Transverse colon (tissue), 4 donors: ENCODE measurements around the gene MKI67. TPM values are rescaled to one million over a fixed set of nuclear protein-coding genes. Genes with fewer than 3 reads are reported as not detected.

ENCODE experiments used
- DNase-seq: peaks from one replicate; pipeline ENCODE4 v3.0.0-alpha.2; 2019
- H3K27ac ChIP-seq, 4 donors: fragments of 200-600 bp; sonication (generic); 2 replicates each; pipeline ENCODE4 v1.5.1; 2016 to 2018; ENCODE audit warnings: inconsistent platforms in 4 of 4
- H3K27me3 ChIP-seq: fragments of 200-600 bp; sonication (generic); 2 replicates; pipeline ENCODE4 v1.5.1; 2017; ENCODE audit warnings: inconsistent platforms
- H3K36me3 ChIP-seq, 4 donors: fragments of 200-600 bp; sonication (generic); 2 replicates each; pipeline ENCODE4 v1.5.1; 2017 to 2019; ENCODE audit warnings: inconsistent platforms in 4 of 4
- H3K4me1 ChIP-seq, 4 donors: fragments of 200-600 bp; sonication (generic); 2 replicates each; pipeline ENCODE4 v1.5.1; 2017 to 2020; ENCODE audit warnings: inconsistent platforms in 4 of 4
- H3K4me3 ChIP-seq, 4 donors: fragments of 200-600 bp; sonication (generic); 1 replicate in 1 of 4; 2 replicates in 3 of 4; pipeline versions ENCODE4 v1.5.1 to v1.6.1; 2017 to 2019; ENCODE audit warnings: inconsistent platforms in 4 of 4
- H3K9me3 ChIP-seq, 2 donors: fragments of 200-600 bp; sonication (generic); 2 replicates each; pipeline ENCODE4 v1.5.1; 2017 to 2019; ENCODE audit warnings: inconsistent platforms in 2 of 2
- EP300 ChIP-seq: sonication (generic); formaldehyde crosslinking; IDR thresholded peaks from one replicate; pipeline ENCODE4 v1.6.1; 2017; ENCODE audit warnings: antibody characterized with exemption, low read depth
- POLR2A ChIP-seq: fragments of 450-650 bp; IDR thresholded peaks from one replicate; pipeline ENCODE4 v1.6.1; 2016; ENCODE audit warnings: antibody characterized with exemption, mild to moderate bottlenecking, moderate library complexity
- POLR2AphosphoS5 ChIP-seq, 3 donors: sonication (generic); formaldehyde crosslinking; IDR thresholded peaks; one replicate each; pipeline ENCODE4 v1.6.1; 2016; ENCODE audit warnings: antibody characterized with exemption in 3 of 3
- WGBS, 2 donors: methylation state at CpG; one replicate each; pipeline ENCODE4 v1.1.5; 2018; ENCODE audit warnings: low coverage in 1 of 2; 5-methylcytosine and 5-hydroxymethylcytosine counted together
- in situ Hi-C, 4 donors: fragments of 200-750 bp; cut with MboI; loops; one replicate each; pipeline versions ENCODE4 v1.15.0 to v1.15.1; 2017; ENCODE audit warnings: low sequenced_read_pairs in 3 of 4, low pct_ligation_motif_present in 1 of 4, low pct_unique_long_range_greater_than_20kb in 1 of 4
- intact Hi-C: fragments of 100-400 bp; cut with DNase I; formaldehyde crosslinking; loops from one replicate; pipeline ENCODE4 v1.15.1; 2023; ENCODE audit warnings: low total_unique reads
- total RNA-seq, 4 donors: library from RNA; depleted of rRNA; stranded (reverse); fragments of >200 nt; gene quantifications; one replicate each; pipeline ENCODE4 v1.1.0, GENCODE V29; 2016
- TF ChIP-seq, protein P1 (sequence below), 5 experiments: fragments of 200-600 bp in 3 of 5; fragments of 450-650 bp in 2 of 5; sonication (generic) in 3 of 5; IDR thresholded peaks; 1 replicate in 2 of 5; 2 replicates in 3 of 5; pipeline ENCODE4 v1.5.1; 2016 to 2017; ENCODE audit warnings: antibody characterized with exemption in 5 of 5, inconsistent platforms in 3 of 5, mild to moderate bottlenecking in 2 of 5, moderate library complexity in 1 of 5

Gene MKI67
- total RNA-seq, 4 donors from 2014 or later = 4.5 to 40.8 (median 8.4) TPM

DNA sequence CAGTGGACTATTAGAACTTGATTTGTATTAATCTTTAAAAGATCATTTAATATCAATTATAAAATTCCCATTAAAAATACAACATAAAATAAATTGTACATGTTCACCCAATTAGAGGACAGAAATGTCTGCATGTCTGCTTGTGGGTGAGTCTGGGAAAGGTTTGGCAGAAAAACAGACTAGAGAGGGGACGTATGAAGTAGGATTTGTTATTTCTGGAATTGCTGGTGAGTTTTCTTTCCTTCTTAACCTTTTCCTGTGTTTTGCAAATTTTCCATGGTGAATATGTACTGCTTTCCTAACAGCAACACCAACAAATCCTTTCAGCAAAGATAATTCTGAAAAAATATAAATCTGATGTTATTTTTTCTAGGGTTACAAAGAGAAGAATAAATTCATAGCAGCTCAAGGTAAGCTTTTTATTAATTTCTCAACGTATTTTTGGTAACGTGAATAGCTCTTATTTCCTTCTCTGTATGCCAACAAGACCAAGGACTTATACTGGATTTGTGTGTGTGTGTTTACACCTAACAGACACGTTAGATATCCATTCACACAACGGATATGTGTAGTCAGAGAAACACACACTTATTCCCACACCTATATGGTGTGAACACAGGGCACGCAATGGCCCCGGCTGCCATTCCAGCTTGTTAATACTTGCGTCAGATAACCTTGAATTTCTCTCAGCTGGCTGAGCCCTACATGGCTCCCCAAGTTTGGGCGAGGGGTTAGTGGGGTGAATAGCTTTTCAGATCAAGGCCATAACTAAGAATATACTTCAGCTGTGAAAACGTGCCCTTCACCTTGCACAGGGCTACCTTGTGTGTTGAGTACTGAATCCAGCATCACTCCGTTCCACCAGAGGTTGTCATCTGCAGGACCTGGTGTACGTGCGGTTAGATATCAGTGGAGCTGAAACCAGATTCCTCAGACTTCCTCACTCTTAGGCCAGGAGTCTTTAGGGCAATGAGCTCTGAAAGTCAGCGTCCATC, 64.6 kb downstream of the MKI67 start:
- no peak overlapping the region for H3K4me3 ChIP-seq
- intact Hi-C loops = no loop called here

DNA sequence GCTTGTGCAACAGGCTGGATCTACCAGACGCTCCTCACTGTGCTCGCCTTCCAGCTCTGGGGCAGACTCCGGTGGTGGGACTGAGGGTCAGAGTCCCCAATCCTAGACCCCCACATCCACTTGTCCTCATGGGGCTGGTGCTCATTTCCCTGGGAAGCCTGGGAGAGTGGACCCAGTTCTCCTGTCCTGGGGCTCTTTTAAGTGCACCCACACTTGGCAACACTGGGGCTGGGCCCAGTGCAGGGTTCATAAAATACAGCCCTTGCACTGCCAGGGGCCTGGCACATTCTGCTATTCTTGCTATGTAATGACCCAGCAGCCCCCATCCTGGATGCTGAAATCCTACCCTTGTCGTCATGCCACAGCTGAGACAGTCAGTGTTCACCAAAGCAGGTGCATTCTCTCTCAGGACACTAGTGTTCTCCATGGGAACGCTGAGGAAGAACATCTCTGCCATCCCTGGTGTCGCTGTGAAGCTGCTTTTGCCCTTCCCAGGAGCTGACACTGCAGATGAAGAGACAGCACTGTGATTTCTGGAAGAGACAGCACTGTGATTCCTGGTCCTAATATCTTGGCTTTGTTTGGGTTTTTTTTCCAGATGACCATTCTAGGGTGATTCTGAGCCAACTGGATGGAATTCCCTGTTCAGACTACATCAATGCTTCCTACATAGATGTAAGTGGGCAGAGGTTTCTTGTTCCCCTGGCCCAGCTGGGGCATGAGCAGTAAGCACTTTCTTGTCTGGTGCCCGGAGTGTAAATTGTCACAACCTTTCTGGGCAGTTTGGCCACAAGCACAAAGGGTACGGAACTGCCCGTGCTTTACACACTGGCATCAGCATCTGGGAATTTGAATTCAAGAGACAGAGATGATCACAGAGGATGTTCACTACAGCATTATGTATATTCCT, 65.6 kb downstream of the MKI67 start:
- Histone ChIP-seq H3K27ac (no peak overlapping the region), H3K9me3 (no peaks in the 10 kb centered on the region), H3K36me3 (no peaks in the 10 kb centered on the region), H3K4me3 (no peak overlapping the region), H3K27me3 (no peaks in the 10 kb centered on the region), H3K4me1 (peaks cover 0 to 27% (median 4%) of the 10 kb centered on the region in 4 donors)
- TF ChIP-seq EP300 = no peak
- TF ChIP-seq, protein P1, sequence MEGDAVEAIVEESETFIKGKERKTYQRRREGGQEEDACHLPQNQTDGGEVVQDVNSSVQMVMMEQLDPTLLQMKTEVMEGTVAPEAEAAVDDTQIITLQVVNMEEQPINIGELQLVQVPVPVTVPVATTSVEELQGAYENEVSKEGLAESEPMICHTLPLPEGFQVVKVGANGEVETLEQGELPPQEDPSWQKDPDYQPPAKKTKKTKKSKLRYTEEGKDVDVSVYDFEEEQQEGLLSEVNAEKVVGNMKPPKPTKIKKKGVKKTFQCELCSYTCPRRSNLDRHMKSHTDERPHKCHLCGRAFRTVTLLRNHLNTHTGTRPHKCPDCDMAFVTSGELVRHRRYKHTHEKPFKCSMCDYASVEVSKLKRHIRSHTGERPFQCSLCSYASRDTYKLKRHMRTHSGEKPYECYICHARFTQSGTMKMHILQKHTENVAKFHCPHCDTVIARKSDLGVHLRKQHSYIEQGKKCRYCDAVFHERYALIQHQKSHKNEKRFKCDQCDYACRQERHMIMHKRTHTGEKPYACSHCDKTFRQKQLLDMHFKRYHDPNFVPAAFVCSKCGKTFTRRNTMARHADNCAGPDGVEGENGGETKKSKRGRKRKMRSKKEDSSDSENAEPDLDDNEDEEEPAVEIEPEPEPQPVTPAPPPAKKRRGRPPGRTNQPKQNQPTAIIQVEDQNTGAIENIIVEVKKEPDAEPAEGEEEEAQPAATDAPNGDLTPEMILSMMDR (IDR thresholded peaks at IDR 0.05) = no peak
- TF ChIP-seq POLR2A = no peak
- no peak for TF ChIP-seq POLR2AphosphoS5 (IDR thresholded peaks at IDR 0.05)
- WGBS, 2 donors = 90 to 97% methylated on average over 3 to 9 of the region's 9 CpGs
- no peak for DNase-seq
- intact Hi-C loops = no loop called here
- in situ Hi-C loops = no loop called here

More for the DNA sequence above, 64.6 kb downstream of the MKI67 start:
- in situ Hi-C loops = no loop called here
- H3K9me3 ChIP-seq = no peaks in the 10 kb centered on the region
- WGBS, 2 donors = 80 to 91% methylated on average over 8 to 14 of the region's 14 CpGs
- DNase-seq = no peak
- H3K27ac ChIP-seq = peak overlapping the region; percentile 61 to 75 (median 68)
- peaks cover 0 to 5% (median 0%) of the 10 kb centered on the region in 4 donors for H3K36me3 ChIP-seq
- no peaks in the 10 kb centered on the region for H3K27me3 ChIP-seq
- peaks cover 0 to 29% (median 4%) of the 10 kb centered on the region in 4 donors for H3K4me1 ChIP-seq
- no peak for TF ChIP-seq POLR2A
- TF ChIP-seq POLR2AphosphoS5 (IDR thresholded peaks at IDR 0.05) = no peak

GRCh38 chr10:128059982-128060293, 66.3 kb downstream of the MKI67 start:
- Histone ChIP-seq H3K4me1 (peaks cover 0 to 23% (median 4%) of the 10 kb centered on the region in 4 donors), H3K36me3 (no peaks in the 10 kb centered on the region), H3K4me3 (no peak overlapping the region), H3K9me3 (no peaks in the 10 kb centered on the region), H3K27me3 (no peaks in the 10 kb centered on the region), H3K27ac (no peak overlapping the region)
- TF ChIP-seq, protein P1 (IDR thresholded peaks at IDR 0.05) = no peak
- TF ChIP-seq POLR2AphosphoS5 (IDR thresholded peaks at IDR 0.05) (no peak), EP300 (no peak), POLR2A (no peak)
- WGBS, 2 donors = 0 to 96% methylated on average over 1 of the region's 1 CpG
- in situ Hi-C loops (no loop called here), intact Hi-C loops (no loop called here)
- no peak for DNase-seq

DNA sequence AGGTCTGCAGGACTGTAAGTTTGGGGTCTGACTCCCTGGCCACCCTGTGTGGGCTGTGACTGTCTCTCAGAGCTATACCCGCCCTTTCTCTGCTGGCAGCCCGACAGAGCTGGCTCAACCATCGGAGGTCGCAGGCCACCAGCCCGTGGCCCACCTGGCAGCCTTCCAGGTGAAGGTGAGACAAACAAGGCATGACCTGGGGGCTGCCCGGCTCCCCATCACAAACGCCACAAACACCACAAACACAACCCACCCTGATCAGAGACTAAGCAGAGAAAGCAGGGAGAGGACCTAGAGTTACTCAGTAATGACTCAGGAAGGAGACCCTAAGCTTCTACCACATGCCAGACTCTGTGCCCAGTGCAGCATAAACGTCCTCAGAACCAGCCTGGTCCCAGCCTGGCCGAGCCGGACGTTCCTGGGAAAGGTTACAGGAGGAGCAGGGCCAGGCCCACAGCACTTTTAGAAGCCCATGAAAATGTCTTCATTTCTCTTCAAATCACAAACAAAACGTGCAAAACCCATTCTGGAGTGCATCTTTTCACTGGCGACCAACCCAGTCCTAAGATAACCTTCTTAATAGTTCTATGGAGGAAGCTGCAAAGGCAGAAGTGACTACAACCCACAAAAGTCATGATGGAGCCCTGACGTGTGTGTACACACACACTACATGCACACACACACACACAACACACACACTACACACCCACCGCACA, 66.8 kb downstream of the MKI67 start:
- TF ChIP-seq POLR2AphosphoS5 (IDR thresholded peaks at IDR 0.05) (no peak), POLR2A (no peak), EP300 (no peak)
- TF ChIP-seq, protein P1 (IDR thresholded peaks at IDR 0.05) = no peak
- no peak overlapping the region for H3K27ac ChIP-seq
- 74 to 85% methylated on average over 4 to 15 of the region's 15 CpGs for WGBS, 2 donors
- in situ Hi-C loops (no loop called here), intact Hi-C loops (no loop called here)
- no peaks in the 10 kb centered on the region for H3K36me3 ChIP-seq
- no peak for DNase-seq
- no peak overlapping the region for H3K4me3 ChIP-seq
- no peaks in the 10 kb centered on the region for H3K9me3 ChIP-seq
- peaks cover 0 to 18% (median 4%) of the 10 kb centered on the region in 4 donors for H3K4me1 ChIP-seq
- no peaks in the 10 kb centered on the region for H3K27me3 ChIP-seq
